Measurements from ENCODE around the gene PLXNC1.
A peak's percentile ranks its signal among the peaks of the same experiment; 100 is the strongest.

PLXNC1 gene

DNA sequence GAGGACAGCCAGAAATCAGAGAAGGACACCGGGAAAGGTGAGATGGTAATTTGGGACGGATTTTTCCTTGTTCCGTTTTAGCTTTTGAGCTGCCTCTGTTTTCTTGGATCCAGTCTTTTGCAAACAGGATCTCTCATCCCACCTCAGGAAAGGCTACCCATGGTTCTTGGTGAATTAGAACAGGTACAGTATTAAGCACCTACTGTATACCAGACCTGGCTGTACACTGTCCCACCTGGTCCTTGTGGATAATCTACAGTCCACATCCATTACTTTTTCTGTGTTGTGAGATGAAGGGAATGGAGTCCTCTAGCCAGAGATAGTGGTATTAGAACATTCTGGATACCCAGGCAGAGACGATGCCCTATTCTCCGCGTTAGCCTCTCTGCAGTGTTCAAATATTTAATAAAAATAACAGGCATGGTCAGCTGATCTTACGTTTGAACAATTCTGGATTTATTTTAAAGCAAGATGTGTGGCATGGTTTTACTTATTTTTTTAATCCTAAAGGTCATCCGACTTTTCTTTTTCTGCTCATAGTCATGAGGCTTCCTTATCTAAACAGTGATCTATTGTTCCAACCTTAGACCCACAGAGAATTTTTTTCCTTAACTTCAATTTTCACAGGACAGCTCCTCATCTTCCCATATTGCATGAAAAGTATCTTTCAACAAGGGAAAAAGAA is 18.8 kb downstream of the PLXNC1 start:
- Histone ChIP-seq H3K4me1 (ENCODE audit: control insufficient read depth, insufficient read depth, low read length) (peaks cover 30% of the 10 kb centered on the region), H3K27me3 (ENCODE audit: control insufficient read depth, insufficient read depth, low read length) (peaks cover 99% of the 10 kb centered on the region), H3K9me3 (ENCODE audit: control insufficient read depth, insufficient read depth, low read length) (no peaks in the 10 kb centered on the region), H3K4me3 (ENCODE audit: low read depth, low read length) (no peak overlapping the region), H3K9ac (ENCODE audit: low read depth, low read length) (no peak overlapping the region), H3K36me3 (ENCODE audit: control insufficient read depth, insufficient read depth, low read length) (no peaks in the 10 kb centered on the region)

DNA sequence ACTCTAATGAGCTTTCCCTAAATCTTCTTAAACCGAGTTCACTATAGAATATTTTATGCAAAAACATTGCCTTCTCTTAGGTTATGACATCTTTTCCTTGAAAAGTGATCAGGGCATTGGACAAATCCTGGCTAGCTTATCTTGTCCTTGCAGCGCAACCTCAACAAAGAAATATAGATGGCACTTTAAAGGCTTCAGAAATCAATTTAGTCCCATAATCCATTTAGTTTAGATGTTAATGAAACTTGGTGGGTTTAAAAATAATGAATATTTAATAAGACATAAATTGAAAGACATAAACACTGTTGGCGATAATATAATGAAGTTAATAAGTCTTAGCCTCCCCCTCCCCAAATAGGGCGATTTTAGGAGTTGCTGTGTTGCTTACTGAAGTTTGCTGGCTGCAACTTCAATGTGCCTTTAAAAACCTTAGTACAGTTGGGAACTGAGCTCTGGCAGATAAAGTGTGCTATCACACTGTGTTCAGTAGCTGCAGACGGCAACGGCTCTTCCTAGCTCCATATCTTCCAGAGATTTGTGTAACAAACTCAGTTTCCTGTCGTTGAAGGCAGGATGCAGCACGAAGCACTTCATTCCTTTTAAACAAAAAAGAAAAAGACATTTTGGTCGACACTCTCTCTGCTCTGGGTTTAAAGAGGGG is 19.5 kb downstream of the PLXNC1 start:
- H3K36me3 ChIP-seq (ENCODE audit: control insufficient read depth, insufficient read depth, low read length), result no peaks in the 10 kb centered on the region
- no peak overlapping the region for H3K4me3 ChIP-seq (ENCODE audit: low read depth, low read length)
- H3K9ac ChIP-seq (ENCODE audit: low read depth, low read length), result no peak overlapping the region
- no peaks in the 10 kb centered on the region for H3K9me3 ChIP-seq (ENCODE audit: control insufficient read depth, insufficient read depth, low read length)
- H3K4me1 ChIP-seq (ENCODE audit: control insufficient read depth, insufficient read depth, low read length), result peaks cover 30% of the 10 kb centered on the region
- H3K27me3 ChIP-seq (ENCODE audit: control insufficient read depth, insufficient read depth, low read length), result peaks cover 99% of the 10 kb centered on the region

DNA sequence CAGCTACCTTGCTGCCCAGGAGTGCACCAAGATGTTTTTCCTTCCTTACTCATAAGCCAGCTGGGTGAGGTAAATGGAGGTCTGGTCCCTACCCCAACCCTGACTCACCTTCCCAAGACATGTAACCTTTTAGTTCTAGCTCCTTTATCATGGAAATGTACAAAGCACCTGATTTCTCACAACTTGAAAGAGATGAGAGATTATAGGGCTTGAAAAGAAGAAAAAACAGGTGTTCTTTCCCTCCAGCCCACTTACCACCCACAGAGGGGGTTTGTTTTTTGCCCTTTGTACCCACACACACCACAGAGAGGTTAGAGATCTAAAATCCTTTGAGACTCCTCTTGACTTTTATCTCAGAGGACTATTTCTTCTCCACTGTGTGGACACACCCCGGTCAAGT is 21.1 kb downstream of the PLXNC1 start:
- peaks cover 28% of the 10 kb centered on the region for H3K4me1 ChIP-seq (ENCODE audit: control insufficient read depth, insufficient read depth, low read length)
- peaks cover 99% of the 10 kb centered on the region for H3K27me3 ChIP-seq (ENCODE audit: control insufficient read depth, insufficient read depth, low read length)
- no peaks in the 10 kb centered on the region for H3K9me3 ChIP-seq (ENCODE audit: control insufficient read depth, insufficient read depth, low read length)

DNA sequence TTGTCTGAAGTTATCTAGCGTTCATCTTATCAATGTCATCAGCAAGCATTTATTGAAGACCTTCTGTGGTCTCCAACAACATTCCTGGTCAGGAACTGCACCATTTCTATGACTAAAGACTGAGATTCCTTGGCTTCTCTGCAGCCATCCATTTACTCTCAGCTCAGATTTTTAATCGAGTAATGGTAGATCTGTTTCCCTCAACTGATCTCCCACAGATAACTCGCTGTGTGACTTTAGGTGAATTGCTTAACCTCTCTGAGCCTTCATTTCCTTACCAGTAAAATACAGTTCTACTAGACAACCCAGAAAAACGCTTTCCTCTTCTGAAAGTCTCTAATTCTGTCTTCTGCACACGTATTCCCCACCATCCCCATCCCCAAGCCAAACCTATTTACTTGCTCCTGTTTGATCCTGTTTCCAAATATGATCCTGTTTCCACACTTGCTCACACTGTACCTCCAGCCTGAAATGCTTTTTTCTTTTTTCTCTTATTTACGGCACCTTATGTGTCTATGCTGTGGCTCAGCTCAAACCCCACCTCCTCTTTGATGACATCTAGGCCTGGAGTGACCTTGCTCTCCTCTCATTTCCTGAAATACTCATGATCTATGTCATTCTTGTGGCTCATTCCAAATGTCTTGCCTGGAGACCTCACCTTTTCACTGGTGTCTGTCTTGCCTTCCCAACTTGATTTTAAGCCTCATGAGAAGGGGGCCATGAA is 21.8 kb downstream of the PLXNC1 start:
- Histone ChIP-seq H3K4me1 (ENCODE audit: control insufficient read depth, insufficient read depth, low read length) (peaks cover 23% of the 10 kb centered on the region), H3K27me3 (ENCODE audit: control insufficient read depth, insufficient read depth, low read length) (peaks cover 99% of the 10 kb centered on the region), H3K4me3 (ENCODE audit: low read depth, low read length) (no peak overlapping the region), H3K36me3 (ENCODE audit: control insufficient read depth, insufficient read depth, low read length) (no peaks in the 10 kb centered on the region), H3K9ac (ENCODE audit: low read depth, low read length) (no peak overlapping the region), H3K9me3 (ENCODE audit: control insufficient read depth, insufficient read depth, low read length) (no peaks in the 10 kb centered on the region)

More for the DNA sequence above, 21.1 kb downstream of the PLXNC1 start:
- Histone ChIP-seq H3K36me3 (ENCODE audit: control insufficient read depth, insufficient read depth, low read length) (no peaks in the 10 kb centered on the region), H3K4me3 (ENCODE audit: low read depth, low read length) (no peak overlapping the region), H3K9ac (ENCODE audit: low read depth, low read length) (no peak overlapping the region)

DNA sequence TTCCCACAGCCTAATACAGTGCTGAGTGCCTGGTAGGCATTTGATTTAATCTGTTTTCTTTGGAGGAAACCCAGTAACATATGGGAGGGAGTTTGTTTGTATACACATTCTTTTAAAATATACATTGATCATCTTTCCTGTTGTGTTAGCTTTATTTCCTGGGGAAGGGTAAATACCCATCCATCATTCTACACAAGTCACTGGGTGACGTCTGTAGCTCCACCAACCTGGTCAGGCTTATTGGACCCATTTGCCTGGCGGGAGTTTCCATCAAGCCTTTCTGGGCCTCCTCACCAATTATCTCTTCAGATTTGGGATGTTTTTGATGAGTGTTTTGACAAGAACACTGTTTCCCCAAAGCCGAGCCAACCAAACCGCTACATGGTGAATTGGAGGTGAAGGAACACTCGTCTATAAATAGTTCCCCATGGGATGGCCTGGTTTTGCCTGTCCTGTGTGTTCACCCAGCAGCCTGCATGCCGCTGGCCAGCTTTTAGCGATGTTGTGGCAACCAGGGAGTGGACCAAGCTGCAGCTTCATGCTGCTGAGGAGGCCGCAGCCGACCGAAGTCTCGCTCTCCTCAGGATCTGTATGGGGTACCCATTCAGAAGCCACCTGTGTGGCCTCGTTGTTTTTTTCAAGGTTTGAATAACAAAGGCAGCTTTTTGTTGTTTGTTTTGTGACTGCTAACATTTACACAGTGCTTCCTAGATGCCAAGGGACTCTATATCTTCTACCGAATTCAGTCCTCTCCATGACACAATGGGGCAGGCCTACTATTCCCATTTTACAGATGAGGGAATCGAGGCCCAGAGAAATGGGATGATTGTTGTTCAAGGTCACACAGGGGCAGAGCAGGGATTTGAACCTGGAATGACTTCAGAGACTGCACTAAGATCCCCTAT is 22.6 kb downstream of the PLXNC1 start:
- Histone ChIP-seq H3K27me3 (ENCODE audit: control insufficient read depth, insufficient read depth, low read length) (peaks cover 99% of the 10 kb centered on the region), H3K9me3 (ENCODE audit: control insufficient read depth, insufficient read depth, low read length) (no peaks in the 10 kb centered on the region), H3K4me1 (ENCODE audit: control insufficient read depth, insufficient read depth, low read length) (peaks cover 15% of the 10 kb centered on the region), H3K9ac (ENCODE audit: low read depth, low read length) (no peak overlapping the region), H3K36me3 (ENCODE audit: control insufficient read depth, insufficient read depth, low read length) (no peaks in the 10 kb centered on the region), H3K4me3 (ENCODE audit: low read depth, low read length) (peak overlapping the region; percentile 2)

DNA sequence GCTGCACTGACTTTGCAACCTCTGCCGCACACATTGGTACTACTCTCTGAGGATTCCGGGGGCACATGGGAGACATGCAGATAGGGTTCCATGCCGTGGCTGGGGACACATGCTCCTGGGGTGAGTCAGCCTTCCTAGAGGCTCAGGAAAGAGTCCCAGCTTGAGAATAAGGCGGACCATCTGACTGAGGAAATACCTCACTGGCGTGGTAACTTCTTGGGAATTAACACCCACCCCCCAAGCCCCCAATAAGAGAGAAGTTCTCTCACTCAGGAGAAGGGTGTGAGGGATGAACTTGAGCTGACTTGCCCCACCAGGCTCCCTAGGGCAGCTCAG is 23.2 kb downstream of the PLXNC1 start:
- peaks cover 15% of the 10 kb centered on the region for H3K4me1 ChIP-seq (ENCODE audit: control insufficient read depth, insufficient read depth, low read length)
- peak overlapping the region; percentile 2 for H3K4me3 ChIP-seq (ENCODE audit: low read depth, low read length)
- H3K36me3 ChIP-seq (ENCODE audit: control insufficient read depth, insufficient read depth, low read length), result no peaks in the 10 kb centered on the region
- no peak overlapping the region for H3K9ac ChIP-seq (ENCODE audit: low read depth, low read length)
- peaks cover 99% of the 10 kb centered on the region for H3K27me3 ChIP-seq (ENCODE audit: control insufficient read depth, insufficient read depth, low read length)
- no peaks in the 10 kb centered on the region for H3K9me3 ChIP-seq (ENCODE audit: control insufficient read depth, insufficient read depth, low read length)

DNA sequence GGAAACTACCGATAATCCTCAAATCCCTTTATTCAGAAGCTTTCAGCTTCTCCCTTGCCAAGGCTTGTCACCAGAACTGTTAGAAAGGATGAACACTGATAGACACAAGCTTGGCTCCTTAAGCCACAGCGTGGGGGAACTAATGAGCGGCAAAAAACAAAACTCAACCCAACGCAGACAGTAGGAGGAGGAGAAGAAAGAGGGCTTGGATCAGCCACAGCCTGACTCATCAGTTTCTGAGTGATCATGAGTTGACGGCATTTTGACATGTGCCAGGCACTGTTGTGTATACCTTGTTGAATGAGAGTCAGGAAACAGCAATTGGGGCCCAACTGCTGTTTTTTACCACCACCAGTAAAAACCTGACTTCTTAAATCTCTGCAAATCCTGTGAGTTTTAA is 23.7 kb downstream of the PLXNC1 start:
- no peak overlapping the region for H3K9ac ChIP-seq (ENCODE audit: low read depth, low read length)
- peaks cover 15% of the 10 kb centered on the region for H3K4me1 ChIP-seq (ENCODE audit: control insufficient read depth, insufficient read depth, low read length)
- peak overlapping the region; percentile 2 for H3K4me3 ChIP-seq (ENCODE audit: low read depth, low read length)
- no peaks in the 10 kb centered on the region for H3K36me3 ChIP-seq (ENCODE audit: control insufficient read depth, insufficient read depth, low read length)
- no peaks in the 10 kb centered on the region for H3K9me3 ChIP-seq (ENCODE audit: control insufficient read depth, insufficient read depth, low read length)
- H3K27me3 ChIP-seq (ENCODE audit: control insufficient read depth, insufficient read depth, low read length), result peaks cover 98% of the 10 kb centered on the region

DNA sequence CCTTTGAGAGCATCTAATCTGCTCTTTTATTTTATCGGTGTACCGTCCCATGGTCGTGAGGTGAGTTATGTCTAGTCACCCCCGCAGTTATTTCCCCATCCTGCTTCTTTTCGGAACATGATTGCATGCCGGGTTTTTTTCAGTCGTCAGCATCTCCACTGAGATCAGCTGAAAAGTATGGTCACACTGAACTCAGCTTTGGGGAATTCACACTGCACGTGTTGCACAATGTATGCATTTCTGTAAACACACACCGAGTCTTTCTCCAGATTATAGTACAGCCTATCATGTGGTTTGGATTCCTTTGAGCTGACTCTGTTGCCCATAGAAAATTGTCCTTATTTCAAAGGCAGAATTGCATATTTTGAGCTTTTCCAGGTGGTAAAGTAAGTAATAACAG is 24.6 kb downstream of the PLXNC1 start:
- H3K27me3 ChIP-seq (ENCODE audit: control insufficient read depth, insufficient read depth, low read length), result peaks cover 94% of the 10 kb centered on the region

DNA sequence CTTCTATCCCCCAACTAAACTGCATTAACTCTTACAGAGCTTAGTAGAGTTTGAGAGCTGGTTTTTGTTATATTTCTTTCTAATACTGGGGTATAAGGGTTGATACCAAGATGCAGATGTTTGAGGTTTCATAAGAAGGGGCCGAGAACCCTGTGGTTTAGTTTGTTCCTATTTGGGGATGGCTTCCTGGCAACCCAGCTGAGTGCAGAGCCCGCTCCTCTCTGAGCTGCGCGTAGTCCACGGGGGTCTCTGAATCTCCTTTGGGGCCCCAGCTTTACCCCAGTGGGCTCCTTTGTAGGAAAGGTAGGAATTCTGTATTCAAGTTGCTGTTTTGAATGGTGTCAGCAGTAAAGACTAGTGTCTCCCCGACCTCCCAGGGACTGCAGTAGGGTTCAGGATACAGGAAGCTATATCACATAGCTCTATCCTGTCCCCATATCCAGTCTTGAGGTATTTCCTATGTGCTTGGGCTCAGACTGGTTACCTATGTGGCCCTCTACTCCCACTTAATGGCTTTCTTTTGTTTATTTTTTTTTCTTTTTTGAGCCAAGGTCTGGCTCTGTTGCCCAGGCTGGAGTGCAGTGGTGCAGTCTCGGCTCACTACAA is 25.4 kb downstream of the PLXNC1 start:
- Histone ChIP-seq H3K36me3 (ENCODE audit: control insufficient read depth, insufficient read depth, low read length) (no peaks in the 10 kb centered on the region), H3K27me3 (ENCODE audit: control insufficient read depth, insufficient read depth, low read length) (peaks cover 94% of the 10 kb centered on the region), H3K4me1 (ENCODE audit: control insufficient read depth, insufficient read depth, low read length) (peaks cover 15% of the 10 kb centered on the region), H3K4me3 (ENCODE audit: low read depth, low read length) (no peak overlapping the region), H3K9ac (ENCODE audit: low read depth, low read length) (no peak overlapping the region), H3K9me3 (ENCODE audit: control insufficient read depth, insufficient read depth, low read length) (no peaks in the 10 kb centered on the region)

More for the DNA sequence above, 24.6 kb downstream of the PLXNC1 start:
- Histone ChIP-seq H3K4me1 (ENCODE audit: control insufficient read depth, insufficient read depth, low read length) (peaks cover 15% of the 10 kb centered on the region), H3K9me3 (ENCODE audit: control insufficient read depth, insufficient read depth, low read length) (no peaks in the 10 kb centered on the region), H3K36me3 (ENCODE audit: control insufficient read depth, insufficient read depth, low read length) (no peaks in the 10 kb centered on the region), H3K4me3 (ENCODE audit: low read depth, low read length) (no peak overlapping the region), H3K9ac (ENCODE audit: low read depth, low read length) (no peak overlapping the region)

DNA sequence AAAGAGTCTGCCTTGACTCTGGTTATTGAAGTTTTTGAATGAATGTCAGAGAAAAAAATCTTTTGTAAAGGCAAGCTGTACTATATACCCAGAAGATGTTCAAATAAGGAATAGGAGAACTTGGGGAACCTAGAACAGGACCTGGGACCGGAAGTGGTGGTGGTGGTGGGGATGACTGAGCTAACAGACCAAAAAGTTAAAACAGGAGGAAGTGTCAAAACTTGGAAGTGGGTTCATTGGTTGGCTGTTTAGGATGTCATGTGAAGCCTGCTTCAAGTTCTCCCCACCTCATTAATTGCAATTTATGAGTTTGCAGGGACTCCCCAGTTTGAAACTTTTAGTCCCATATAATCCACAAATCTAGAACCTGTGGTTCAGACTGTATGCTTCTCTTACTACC is 26.2 kb downstream of the PLXNC1 start:
- peaks cover 92% of the 10 kb centered on the region for H3K27me3 ChIP-seq (ENCODE audit: control insufficient read depth, insufficient read depth, low read length)
- no peak overlapping the region for H3K4me3 ChIP-seq (ENCODE audit: low read depth, low read length)
- no peaks in the 10 kb centered on the region for H3K9me3 ChIP-seq (ENCODE audit: control insufficient read depth, insufficient read depth, low read length)
- H3K9ac ChIP-seq (ENCODE audit: low read depth, low read length), result no peak overlapping the region
- peaks cover 15% of the 10 kb centered on the region for H3K4me1 ChIP-seq (ENCODE audit: control insufficient read depth, insufficient read depth, low read length)
- H3K36me3 ChIP-seq (ENCODE audit: control insufficient read depth, insufficient read depth, low read length), result no peaks in the 10 kb centered on the region
